NCI-H1436 (cell line): ENCODE measurements around the gene ADAMTS13.
A peak's percentile ranks its signal among the peaks of the same experiment; 100 is the strongest.

Experiments
- DNase-seq: peaks from one replicate; lab custom pipeline; 2025; lab: John Stamatoyannopoulos, UW

The ADAMTS13 gene

GRCh38 chr9:133472277-133472645 lies 50.1 kb downstream of the ADAMTS13 start:
- DNase-seq = no peak

DNA sequence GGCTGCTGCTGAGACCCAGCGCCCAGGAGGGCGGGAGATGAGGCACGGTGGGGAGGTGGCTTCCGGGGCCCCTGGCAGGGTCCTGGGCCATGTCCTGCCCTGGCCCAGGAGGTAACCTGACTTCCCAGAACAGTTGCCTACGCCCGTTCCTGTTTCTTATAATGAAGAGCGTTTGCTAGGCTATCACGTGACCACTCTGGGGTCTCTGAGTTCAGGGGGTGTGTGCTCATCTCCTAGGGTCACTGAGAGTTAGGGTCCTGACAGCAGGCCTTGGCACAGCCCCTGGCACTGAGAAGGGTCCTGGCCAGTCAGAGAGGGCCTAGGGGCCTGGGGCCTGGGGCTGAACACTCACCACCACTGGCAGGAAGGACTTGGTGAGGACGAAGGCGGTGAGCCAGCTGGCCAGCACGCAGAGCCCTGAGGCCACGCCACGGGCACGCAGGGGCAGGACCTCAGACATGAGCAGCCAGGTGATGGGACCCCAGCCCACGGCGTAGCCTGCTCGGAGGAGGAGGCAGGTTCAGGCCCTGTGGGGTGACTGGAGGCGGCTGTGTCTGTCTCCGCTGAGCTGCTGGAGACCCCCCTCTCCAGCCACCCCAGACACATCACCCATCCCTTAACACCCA lies 50.7 kb downstream of the ADAMTS13 start:
- DNase-seq = no peak

DNA sequence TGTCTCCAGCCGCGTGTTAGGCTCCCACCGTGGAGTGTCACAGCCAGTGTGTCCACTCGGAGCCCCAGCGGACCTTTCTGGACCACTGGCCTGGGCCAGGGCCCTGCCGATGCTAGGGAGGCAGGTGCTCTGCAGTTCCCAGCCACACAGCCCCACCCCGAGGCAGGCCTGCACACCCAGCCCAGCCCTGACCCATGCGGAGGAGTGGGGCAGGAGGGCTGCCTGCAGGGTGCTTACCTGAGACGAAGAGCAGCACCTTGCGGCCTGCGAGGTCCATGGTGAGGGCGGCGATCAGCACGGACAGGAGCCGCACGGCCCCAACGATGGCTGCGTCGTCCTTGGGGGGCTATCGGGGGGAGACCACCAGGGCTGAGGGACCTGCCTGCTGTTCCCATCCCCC lies 51.6 kb downstream of the ADAMTS13 start:
- DNase-seq = no peak

DNA sequence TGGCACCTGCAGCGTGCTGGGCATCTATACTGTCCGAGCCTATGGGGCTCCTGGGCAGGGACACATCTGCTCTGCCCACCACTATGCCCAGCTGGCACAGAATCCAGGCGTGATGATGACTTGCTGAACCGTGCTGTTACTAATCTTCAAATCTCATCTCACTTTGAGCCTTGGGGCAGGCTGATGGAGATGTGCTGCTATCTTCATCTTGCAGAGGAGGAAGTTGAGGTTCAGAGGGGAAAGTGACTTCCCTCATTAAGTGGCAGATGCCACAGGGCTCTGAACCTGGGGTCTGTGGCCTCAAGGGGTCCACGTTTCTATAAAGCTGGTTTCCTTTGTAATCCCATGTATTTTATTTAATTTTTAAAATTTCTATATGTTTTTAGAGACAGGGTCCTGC lies 52.0 kb downstream of the ADAMTS13 start:
- DNase-seq = no peak

GRCh38 chr9:133474853-133475252 lies 52.7 kb downstream of the ADAMTS13 start:
- DNase-seq = no peak

GRCh38 chr9:133475292-133476012 lies 53.3 kb downstream of the ADAMTS13 start:
- DNase-seq = no peak

DNA sequence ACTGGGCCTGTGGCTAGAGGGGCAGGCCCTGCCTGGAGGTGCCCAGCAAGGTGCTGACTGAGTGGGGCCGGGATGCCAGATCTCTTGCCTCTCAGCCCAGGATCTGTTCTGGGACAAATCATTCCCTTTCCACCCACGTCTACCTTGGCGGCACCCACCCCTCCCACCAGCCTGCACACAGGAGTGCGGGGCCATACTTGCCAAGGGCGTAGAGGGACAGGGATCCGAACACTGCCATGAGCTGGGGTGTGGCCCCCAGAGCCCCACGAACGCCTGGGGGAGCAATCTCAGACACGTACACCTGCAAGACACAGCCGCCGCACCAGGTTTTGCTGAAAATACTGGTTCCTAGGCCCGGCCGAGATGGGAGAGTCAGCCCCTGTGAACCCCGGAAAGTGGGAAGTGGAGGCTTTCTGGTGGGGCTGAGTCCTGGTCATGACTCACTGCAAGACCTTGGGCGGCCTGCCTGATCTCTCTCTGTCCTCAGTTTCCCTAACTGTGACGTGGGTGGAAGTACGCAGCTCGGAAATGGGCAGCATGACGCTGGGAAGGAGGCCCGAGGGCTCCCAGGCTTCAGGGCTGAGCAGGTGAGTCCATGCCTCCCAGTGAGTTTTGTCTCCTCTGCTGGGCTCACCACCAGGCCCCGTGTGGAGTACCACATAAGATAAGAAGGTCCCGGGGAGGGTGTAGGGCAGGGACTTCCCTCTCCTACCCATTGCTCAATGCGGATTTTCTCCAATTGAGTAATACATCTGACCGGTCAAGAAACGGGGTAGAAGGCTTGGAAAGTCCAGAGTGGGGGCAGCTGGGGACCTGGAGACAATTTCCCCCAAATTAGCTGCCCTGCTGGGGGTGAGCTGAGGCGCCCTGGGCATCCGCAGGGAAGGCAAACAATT lies 54.1 kb downstream of the ADAMTS13 start:
- no peak for DNase-seq

- DNase-seq = no peak
These were observed 54.8 kb downstream of the ADAMTS13 start for GRCh38 chr9:133476941-133477340.

- DNase-seq = no peak
These were observed 55.3 kb downstream of the ADAMTS13 start for GRCh38 chr9:133477461-133477860.

DNA sequence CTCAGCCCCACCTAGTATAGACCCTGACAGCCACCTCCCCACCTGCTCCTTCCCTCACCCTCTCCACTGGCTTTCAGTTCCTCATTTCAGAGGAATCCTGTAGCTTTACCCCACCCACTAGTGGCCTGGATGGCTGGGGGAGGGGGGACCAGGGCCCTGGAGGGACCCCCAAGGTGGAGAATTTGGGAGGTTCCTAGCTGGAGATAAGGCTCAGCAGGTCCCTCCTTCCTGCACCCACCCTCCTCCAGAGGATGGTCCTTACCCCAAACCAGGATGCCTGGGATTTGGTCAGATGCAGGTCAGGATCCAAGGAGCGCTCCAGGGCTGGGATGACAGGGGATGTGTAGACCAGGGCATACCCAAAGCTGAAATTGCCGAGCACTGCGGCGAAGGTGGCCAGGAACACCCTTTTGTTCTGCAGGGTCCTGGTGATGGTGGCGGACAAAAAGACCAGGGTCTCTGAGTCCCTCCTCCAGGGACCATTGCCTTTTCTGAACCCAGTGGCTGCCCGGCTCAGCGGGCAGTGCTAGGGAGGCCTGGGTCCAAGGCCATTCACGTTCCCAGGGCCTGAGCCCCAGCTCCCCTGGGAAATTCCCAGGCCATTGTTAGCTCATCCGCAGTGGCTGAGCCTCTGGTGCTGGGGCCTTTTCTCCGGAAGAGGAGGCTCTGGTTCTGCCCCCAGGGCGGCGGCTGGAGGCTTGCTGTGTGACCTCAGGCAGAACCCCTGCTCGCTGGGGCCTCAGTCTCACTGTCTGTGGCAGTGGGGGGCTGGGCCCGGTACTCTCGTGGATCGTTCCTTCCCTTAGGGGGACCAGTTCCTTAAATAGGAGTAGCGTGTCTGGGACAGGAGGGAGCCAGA lies 56.1 kb downstream of the ADAMTS13 start:
- no peak for DNase-seq

GRCh38 chr9:133478851-133479711 lies 56.9 kb downstream of the ADAMTS13 start, which contains the start of gene SLC2A6:
Gene SLC2A6 (minus strand): TSS chr9:133479099. CDS start chr9:133479059, 40 bp downstream.
- DNase-seq = peak; percentile 80

DNA sequence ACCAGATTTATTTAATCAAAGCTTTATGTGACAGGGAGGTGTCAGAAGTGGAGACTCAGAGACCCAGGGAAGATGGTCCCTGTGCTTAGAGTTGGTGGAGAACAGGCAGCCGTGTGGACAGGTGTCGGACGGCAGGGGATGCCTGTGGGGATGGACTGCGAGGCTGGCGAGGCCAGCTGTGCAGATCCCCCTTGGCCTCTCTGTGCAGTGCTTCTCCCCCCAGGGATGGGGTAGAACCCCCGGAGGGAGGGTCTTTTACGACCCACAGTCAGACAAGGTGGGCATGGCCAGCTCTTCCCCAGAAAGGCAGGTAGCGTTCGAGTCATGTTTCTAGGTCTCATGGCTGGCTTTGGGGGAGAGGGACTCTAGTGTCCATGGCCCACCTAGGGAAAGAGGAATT lies 61.4 kb downstream of the ADAMTS13 start:
- DNase-seq = no peak

DNA sequence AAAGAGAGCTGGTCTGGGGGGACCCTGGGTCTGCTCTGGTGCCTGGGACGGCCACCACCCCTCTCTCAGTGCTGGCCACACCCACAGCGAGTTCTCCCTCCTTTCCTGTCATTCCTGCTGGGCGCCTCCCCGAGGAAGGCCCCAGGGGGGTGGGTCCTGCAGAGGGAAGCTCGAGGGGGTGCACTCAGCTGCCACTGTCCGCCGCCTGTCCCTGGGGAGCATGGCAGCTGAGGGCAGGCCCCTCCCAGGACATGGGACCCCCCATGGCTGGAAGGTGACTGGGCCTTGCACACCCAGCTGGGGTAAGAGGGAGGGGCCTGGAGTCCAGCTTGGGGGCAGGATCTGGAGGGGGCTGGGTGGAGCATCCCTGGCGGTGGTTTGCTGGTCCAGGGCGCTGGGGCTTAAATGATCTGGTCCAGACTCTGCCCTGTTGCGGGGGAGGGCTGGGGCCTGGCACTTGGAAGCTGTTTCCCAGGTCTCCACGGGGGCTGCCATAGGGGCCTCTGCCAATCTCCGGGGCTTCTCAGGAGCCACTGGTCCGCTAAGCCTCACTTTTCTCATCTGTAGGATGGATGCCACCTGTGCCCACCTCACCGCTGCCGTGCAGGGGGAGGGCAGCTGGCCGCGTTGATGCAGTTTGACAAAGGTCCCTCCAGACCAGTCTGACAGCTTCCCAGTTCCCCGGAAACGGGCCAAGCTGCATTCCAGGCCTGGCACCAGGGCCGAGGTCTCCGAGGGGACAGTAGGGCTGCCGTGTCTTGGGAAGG lies 62.7 kb downstream of the ADAMTS13 start:
- DNase-seq = no peak

- no peak for DNase-seq
These were observed 63.5 kb downstream of the ADAMTS13 start for GRCh38 chr9:133485531-133486260.

DNA sequence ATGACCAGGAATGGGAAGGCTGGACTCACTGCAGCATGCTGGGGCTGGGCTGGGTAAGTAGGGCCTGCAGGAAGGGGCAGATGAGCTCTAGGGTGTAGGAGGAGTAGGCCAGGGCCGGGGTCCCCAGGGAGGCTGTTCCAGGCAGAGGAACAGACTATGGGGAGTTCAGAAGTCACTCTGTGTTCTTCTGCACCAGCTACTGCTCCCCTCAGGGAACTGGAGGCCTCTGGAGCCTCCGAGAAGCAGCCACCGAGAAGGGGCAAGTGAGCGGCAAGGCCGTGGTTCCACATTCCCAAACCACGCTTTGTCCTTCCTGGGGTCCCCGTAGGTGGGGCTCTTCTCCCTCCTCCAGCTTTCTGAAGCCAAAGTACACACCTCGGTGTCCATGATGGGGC lies 65.2 kb downstream of the ADAMTS13 start:
- DNase-seq = no peak

DNA sequence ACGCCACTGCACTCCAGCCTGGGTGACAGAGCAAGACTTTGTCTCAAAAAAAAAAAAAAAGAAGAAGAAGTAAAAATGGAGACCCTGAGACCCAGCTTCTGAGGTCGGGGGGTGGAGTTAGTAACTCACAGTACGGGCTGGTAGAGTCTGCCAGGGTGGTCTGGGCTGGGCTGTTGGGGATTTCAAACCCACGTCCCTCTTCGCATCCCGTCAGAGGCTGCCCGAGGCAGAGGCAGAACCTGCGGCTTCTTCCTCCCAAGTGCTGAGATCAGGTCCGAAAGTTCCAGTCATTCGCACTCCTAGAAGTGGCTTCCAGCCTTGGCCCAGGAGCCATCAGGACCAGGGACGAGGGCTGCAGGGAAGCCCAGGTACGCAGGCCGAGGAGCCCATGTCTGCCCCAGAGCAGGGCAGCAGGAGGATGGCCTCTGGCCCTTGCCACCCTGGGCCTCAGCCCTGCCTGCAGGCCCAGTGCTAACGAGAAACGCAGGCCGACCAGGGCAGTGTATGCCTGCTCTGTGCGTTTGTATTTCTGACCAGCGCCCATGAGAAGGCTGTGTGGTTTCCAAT lies 66.6 kb downstream of the ADAMTS13 start:
- no peak for DNase-seq

GRCh38 chr9:133489253-133490190 lies 67.4 kb downstream of the ADAMTS13 start:
- DNase-seq = no peak

DNA sequence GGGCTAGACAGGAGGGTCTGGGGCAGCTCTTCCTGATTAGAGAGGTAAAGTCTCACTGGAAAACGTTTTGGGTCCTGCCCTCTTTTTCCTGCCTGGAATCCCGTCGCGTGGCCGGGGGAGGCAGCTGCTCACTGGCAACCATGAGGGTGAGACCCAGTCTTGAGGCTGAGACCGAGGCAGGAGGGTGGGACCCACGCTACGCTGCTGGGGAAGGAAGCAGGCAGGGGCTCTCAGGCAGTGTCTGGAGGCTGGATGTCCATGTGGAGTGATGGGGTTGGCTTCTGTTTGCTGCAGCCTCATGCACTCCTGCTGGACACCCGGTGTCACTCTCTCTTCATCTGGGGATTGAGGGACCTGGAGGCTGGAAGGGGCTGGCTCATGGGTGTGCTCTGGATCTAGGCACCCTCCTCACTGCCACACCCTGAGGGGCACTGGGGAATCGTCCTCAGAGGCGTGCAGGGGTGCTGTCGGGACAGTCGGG lies 68.1 kb downstream of the ADAMTS13 start:
- DNase-seq = no peak
